Activated T-cell treated with anti-CD3 and anti-CD28 coated beads for 24 hours (primary cell): ENCODE data around the gene TIAM1.

Experiments
- DNase-seq: peaks from one replicate; pipeline ENCODE4 v3.0.0-alpha.2; 2020; ENCODE audit warnings: low read depth

The TIAM1 gene

GRCh38 chr21:31164713-31165694 lies 179.1 kb downstream of the TIAM1 start:
- no peak for DNase-seq

DNA sequence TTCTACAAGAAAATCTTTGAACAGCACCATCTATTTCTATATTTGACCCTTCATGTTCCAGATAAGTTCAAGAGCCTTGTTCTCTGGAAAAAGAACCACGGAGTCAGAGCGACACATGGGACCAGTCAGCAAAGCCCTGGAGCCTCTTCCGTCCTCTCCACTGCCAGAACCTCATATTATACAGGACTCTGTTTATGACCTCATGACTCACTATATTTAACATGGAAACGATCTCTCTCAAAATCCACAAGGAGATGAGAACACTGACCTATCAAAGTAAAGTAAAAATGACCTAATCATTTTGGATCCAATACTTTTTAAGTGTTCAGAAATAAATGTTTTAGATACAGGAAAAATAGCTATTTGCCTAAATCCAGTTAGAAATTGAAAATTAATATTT lies 181.2 kb downstream of the TIAM1 start:
- DNase-seq = no peak

GRCh38 chr21:31162079-31162699 lies 181.9 kb downstream of the TIAM1 start:
- DNase-seq = no peak

- DNase-seq = no peak
Measured at GRCh38 chr21:31161157-31161556, 182.9 kb downstream of the TIAM1 start.

GRCh38 chr21:31159808-31160207 lies 184.3 kb downstream of the TIAM1 start:
- no peak for DNase-seq

- no peak for DNase-seq
Measured at GRCh38 chr21:31158789-31159581, 185.1 kb downstream of the TIAM1 start.

DNA sequence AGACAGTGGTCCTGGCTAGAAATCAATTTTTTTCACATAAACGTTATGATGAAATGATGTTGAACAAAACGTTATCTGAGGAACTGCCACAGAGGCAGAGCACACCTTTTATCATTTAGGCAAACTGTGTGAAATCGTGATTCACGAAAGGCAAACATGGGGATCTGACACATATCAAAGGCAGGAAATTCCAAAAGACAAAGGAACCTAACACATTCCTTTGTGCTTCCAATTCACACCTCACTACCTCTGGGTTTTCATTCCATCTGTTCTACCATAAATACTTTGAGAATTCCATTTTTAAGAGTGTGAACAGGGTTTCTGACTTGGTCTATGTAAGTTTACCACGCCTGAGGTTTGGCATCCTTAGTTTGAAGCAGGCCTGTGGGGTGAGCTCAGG lies 186.3 kb downstream of the TIAM1 start:
- DNase-seq = no peak

GRCh38 chr21:31156662-31157061 lies 187.4 kb downstream of the TIAM1 start:
- no peak for DNase-seq

GRCh38 chr21:31156169-31156568 lies 187.9 kb downstream of the TIAM1 start:
- no peak for DNase-seq

DNA sequence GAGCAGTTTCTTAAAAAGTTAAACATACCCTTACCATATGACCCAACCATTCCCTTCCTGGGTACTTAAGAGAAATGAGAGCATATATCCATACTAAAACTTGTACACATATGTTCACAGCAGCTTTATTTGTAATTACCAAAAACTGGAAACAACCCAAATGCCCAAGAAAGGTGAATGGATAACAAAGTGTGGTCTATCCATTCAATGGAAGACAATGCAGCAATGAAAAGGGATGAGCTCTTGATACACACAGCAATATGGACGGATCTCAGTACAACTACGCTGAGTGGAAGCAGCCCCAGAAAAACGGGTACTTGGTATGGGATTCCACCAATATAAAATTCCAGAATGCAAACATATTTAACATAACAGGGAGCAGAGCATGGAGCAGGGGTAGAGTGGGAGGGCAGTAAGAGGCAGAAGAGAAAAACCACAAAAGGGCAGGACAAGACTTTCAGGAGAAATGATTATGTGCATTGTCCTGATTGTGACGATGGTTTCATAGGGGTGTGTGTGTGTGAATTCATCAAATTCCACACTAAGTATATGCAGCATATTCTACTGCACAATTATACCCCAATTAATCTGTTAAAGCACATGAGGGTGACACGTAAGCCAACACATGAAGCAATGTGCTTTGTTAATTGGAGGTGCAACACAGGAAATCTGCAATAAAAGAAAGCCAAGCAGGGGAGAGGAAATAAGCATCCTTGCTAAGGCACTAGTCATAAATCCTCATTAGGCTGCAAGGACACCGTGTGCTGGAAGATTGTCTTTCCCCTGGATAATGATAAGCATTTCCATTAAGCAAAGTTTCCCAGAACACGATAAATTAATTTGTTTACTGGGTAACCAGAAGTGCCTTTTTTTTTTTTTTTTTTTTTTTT lies 192.7 kb downstream of the TIAM1 start:
- no peak for DNase-seq

- DNase-seq = no peak
Measured at GRCh38 chr21:31145274-31145673, 198.8 kb downstream of the TIAM1 start.

GRCh38 chr21:31143036-31143435 lies 201.0 kb downstream of the TIAM1 start:
- no peak for DNase-seq

DNA sequence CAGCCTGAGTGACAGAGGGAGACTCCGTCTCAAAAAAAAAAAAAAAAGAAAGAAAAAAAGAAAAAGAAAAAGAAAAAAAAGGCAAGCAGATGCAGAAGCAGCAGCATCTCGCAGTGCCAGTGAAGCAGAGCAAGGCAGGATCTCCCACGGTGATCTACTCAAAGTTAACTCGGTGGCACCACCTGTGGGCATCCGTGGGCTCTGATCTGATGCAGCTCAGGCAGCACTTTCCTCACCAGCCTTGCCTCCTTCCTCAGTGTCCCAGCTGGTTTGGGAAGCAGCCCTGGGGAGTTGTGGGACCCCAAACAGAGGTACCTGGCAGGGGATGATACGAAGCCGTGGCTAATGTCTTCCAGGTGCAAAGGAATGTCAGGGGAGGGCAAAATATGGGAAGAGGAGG lies 201.5 kb downstream of the TIAM1 start:
- DNase-seq = no peak

- DNase-seq = no peak
Measured at GRCh38 chr21:31141389-31142000, 202.6 kb downstream of the TIAM1 start.

DNA sequence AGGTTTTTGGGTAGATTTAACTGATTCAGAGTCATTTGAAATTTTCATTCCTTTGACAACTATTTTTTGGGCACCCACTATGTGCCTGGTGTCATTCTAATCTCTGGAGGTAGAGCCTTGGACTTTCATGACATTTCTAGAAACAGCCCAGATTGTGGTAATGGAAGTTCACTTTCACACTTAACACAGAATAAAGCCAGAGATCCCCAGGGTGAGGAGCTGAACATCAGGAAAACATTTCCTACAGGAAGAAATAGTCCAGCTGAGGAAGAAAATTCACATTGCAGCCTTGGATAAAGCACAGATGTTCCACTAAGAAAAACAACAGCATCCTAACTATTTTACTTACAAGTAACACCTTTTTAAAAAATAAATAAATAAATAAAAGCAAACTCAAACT lies 203.4 kb downstream of the TIAM1 start:
- DNase-seq = no peak

GRCh38 chr21:31140025-31140424 lies 204.0 kb downstream of the TIAM1 start:
- no peak for DNase-seq

DNA sequence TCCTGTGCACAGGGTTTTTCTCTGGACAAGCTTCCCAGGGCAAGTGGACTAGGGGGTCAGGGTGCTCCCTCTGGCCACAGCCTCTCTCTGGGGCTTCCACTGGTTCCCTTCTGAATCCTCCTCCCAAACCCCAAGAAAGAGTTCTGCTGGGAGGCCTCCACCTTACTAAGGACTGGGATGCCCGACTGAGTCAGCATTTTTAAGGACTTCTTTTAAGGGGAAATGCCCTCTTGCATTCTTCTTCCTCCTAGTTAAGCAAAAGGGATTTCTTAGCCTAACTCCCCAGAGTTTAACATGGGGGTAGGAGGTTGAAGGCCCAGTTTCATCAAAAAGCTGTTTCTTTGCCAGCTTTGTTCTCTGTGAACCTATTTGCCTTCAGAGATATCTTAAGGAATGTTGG lies 206.1 kb downstream of the TIAM1 start:
- no peak for DNase-seq

- DNase-seq = no peak
Measured at GRCh38 chr21:31136891-31137290, 207.2 kb downstream of the TIAM1 start.

GRCh38 chr21:31135531-31136184 lies 208.4 kb downstream of the TIAM1 start:
- DNase-seq = no peak

- DNase-seq = no peak
Measured at GRCh38 chr21:31133243-31133830, 210.7 kb downstream of the TIAM1 start.
